Neural progenitor cell (in vitro differentiated cells): ENCODE results near the gene NUAK1. TPM values are rescaled to one million over a fixed set of nuclear protein-coding genes. Genes with fewer than 3 reads are reported as not detected.
A peak's percentile ranks its signal among the peaks of the same experiment; 100 is the strongest.

Experiments
- DNase-seq: peaks from one replicate; pipeline ENCODE4 v3.0.0-alpha.2; 2016; ENCODE audit warnings: low spot score
- H2AFZ ChIP-seq: fragments of 200-600 bp; sonication (generic); replicated peaks from 2 replicates; pipeline ENCODE4 v1.6.1; 2016; ENCODE audit warnings: antibody characterized with exemption
- H3F3A ChIP-seq: fragments of 200-600 bp; sonication (generic); 2 replicates; pipeline ENCODE4 v1.6.1; 2016; ENCODE audit warnings: antibody characterized with exemption, low read depth
- H3K27ac ChIP-seq: fragments of 200-600 bp; sonication (generic); 2 replicates; pipeline ENCODE4 v1.5.1; 2016; ENCODE audit warnings: mild to moderate bottlenecking
- H3K27me3 ChIP-seq: fragments of 200-600 bp; sonication (generic); 2 replicates; pipeline ENCODE4 v1.6.1; 2016; ENCODE audit warnings: mild to moderate bottlenecking, moderate library complexity
- H3K36me3 ChIP-seq: fragments of 200-600 bp; sonication (generic); 2 replicates; pipeline ENCODE4 v1.5.1; 2016
- H3K4me1 ChIP-seq: fragments of 200-600 bp; sonication (generic); 2 replicates; pipeline ENCODE4 v1.6.1; 2016; ENCODE audit warnings: mixed run types
- H3K4me2 ChIP-seq: fragments of 200-600 bp; sonication (generic); 2 replicates; pipeline ENCODE4 v1.6.1; 2016
- H3K4me3 ChIP-seq: fragments of 200-600 bp; sonication (generic); 2 replicates; pipeline ENCODE4 v1.5.1; 2016
- H3K79me2 ChIP-seq: fragments of 200-600 bp; sonication (generic); 2 replicates; pipeline ENCODE4 v1.6.1; 2016; ENCODE audit warnings: low read depth
- H3K9ac ChIP-seq: fragments of 200-600 bp; sonication (generic); 2 replicates; pipeline ENCODE4 v1.6.1; 2016
- H3K9me3 ChIP-seq: fragments of 200-600 bp; sonication (generic); 2 replicates; pipeline ENCODE4 v1.5.1; 2016; ENCODE audit warnings: low read depth
- H4K20me1 ChIP-seq: fragments of 200-600 bp; sonication (generic); 2 replicates; pipeline ENCODE4 v1.6.1; 2016; ENCODE audit warnings: low read depth
- H3K27ac Mint-ChIP-seq: 3 replicates; pipeline ENCODE4 v1.8.0; 2021; ENCODE audit warnings: mixed read lengths
- H3K27me3 Mint-ChIP-seq: 2 replicates; pipeline ENCODE4 v1.8.0; 2022; ENCODE audit warnings: low read depth, mild to moderate bottlenecking, inconsistent platforms, moderate library complexity, mixed read lengths; ENCODE audit not compliant: insufficient read depth
- H3K36me3 Mint-ChIP-seq: 3 replicates; pipeline ENCODE4 v1.8.0; 2021; ENCODE audit warnings: mixed read lengths
- H3K4me1 Mint-ChIP-seq: 3 replicates; pipeline ENCODE4 v1.8.0; 2021; ENCODE audit warnings: mixed read lengths
- H3K4me3 Mint-ChIP-seq: 3 replicates; pipeline ENCODE4 v1.8.0; 2021; ENCODE audit warnings: mild to moderate bottlenecking, moderate library complexity, mixed read lengths
- H3K9me3 Mint-ChIP-seq: 3 replicates; pipeline ENCODE4 v1.8.0; 2020; ENCODE audit warnings: mixed read lengths
- CTCF ChIP-seq: fragments of 200-600 bp; sonication (generic); IDR thresholded peaks from 2 replicates; pipeline ENCODE4 v1.5.1; 2017; ENCODE audit warnings: antibody characterized with exemption, mild to moderate bottlenecking
- EZH2 ChIP-seq: fragments of 200-600 bp; sonication (generic); IDR thresholded peaks from 2 replicates; pipeline ENCODE4 v1.6.1; 2017; ENCODE audit warnings: antibody characterized with exemption, mild to moderate bottlenecking, moderate library complexity
- EZH2phosphoT487 ChIP-seq: fragments of 200-600 bp; sonication (generic); IDR thresholded peaks from 2 replicates; pipeline ENCODE4 v1.6.1; 2017; ENCODE audit warnings: antibody characterized with exemption
- total RNA-seq: library from RNA; depleted of rRNA; stranded (reverse); fragments of >200 nt; gene quantifications from 2 replicates; pipeline ENCODE4 v1.2.3, GENCODE V29; 2015; ENCODE audit warnings: low replicate concordance

Gene NUAK1
- total RNA-seq, 1 donor from 2014 or later, result 18.8 TPM

- H3K27ac Mint-ChIP-seq, result peak overlapping the region; percentile 69
- H3K9ac ChIP-seq, result no peak overlapping the region
- peaks cover 7% of the 10 kb centered on the region for H3K27me3 Mint-ChIP-seq
These were observed 57.1 kb downstream of the NUAK1 start for GRCh38 chr12:106081606-106082005.

GRCh38 chr12:106080791-106081170, 58.0 kb downstream of the NUAK1 start:
- Histone ChIP-seq H3K4me2 (peak overlapping the region; percentile 15), H3K79me2 (no peaks in the 10 kb centered on the region), H4K20me1 (peaks cover 28% of the 10 kb centered on the region), H3K9me3 (no peaks in the 10 kb centered on the region), H3F3A (peaks cover 17% of the 10 kb centered on the region), H3K4me3 (no peak overlapping the region), H3K9ac (no peak overlapping the region), H3K27ac (no peak overlapping the region), H3K4me1 (peaks cover 32% of the 10 kb centered on the region), H2AFZ (no peak overlapping the region), H3K27me3 (no peaks in the 10 kb centered on the region), H3K36me3 (no peaks in the 10 kb centered on the region)
- peaks cover 52% of the 10 kb centered on the region for H3K36me3 Mint-ChIP-seq
- DNase-seq, result no peak
- peaks cover 7% of the 10 kb centered on the region for H3K27me3 Mint-ChIP-seq
- H3K9me3 Mint-ChIP-seq, result peaks cover 2% of the 10 kb centered on the region
- no peak for TF ChIP-seq EZH2phosphoT487
- no peak for TF ChIP-seq EZH2
- no peak for TF ChIP-seq CTCF
- peak overlapping the region; percentile 30 for H3K4me3 Mint-ChIP-seq
- peak overlapping the region; percentile 87 for H3K27ac Mint-ChIP-seq
- peaks cover 95% of the 10 kb centered on the region for H3K4me1 Mint-ChIP-seq

More at GRCh38 chr12:106081606-106082005, 57.1 kb downstream of the NUAK1 start:
- no peak overlapping the region for H3K4me2 ChIP-seq
- no peak overlapping the region for H2AFZ ChIP-seq
- TF ChIP-seq CTCF, result no peak
- no peak for TF ChIP-seq EZH2phosphoT487
- no peak for TF ChIP-seq EZH2
- DNase-seq, result no peak
- peaks cover 17% of the 10 kb centered on the region for H3F3A ChIP-seq
- H3K4me1 ChIP-seq, result peaks cover 32% of the 10 kb centered on the region
- no peaks in the 10 kb centered on the region for H3K79me2 ChIP-seq
- H4K20me1 ChIP-seq, result peaks cover 28% of the 10 kb centered on the region
- H3K9me3 Mint-ChIP-seq, result peaks cover 2% of the 10 kb centered on the region
- no peaks in the 10 kb centered on the region for H3K9me3 ChIP-seq
- no peak overlapping the region for H3K4me3 ChIP-seq
- peaks cover 54% of the 10 kb centered on the region for H3K36me3 Mint-ChIP-seq
- H3K36me3 ChIP-seq, result no peaks in the 10 kb centered on the region
- peaks cover 91% of the 10 kb centered on the region for H3K4me1 Mint-ChIP-seq
- no peak overlapping the region for H3K27ac ChIP-seq
- H3K4me3 Mint-ChIP-seq, result no peak overlapping the region
- no peaks in the 10 kb centered on the region for H3K27me3 ChIP-seq

GRCh38 chr12:106080041-106080790, 58.5 kb downstream of the NUAK1 start:
- TF ChIP-seq EZH2, result no peak
- TF ChIP-seq CTCF, result no peak
- no peak for TF ChIP-seq EZH2phosphoT487
- H3K4me1 Mint-ChIP-seq, result peaks cover 96% of the 10 kb centered on the region
- H3K27ac Mint-ChIP-seq, result peak overlapping the region; percentile 87
- H3K9me3 ChIP-seq, result no peaks in the 10 kb centered on the region
- H4K20me1 ChIP-seq, result peaks cover 26% of the 10 kb centered on the region
- peaks cover 2% of the 10 kb centered on the region for H3K9me3 Mint-ChIP-seq
- H3K27me3 Mint-ChIP-seq, result peaks cover 7% of the 10 kb centered on the region
- DNase-seq, result peak; percentile 77
- no peaks in the 10 kb centered on the region for H3K27me3 ChIP-seq
- peaks cover 53% of the 10 kb centered on the region for H3K36me3 Mint-ChIP-seq
- H3K4me2 ChIP-seq, result peak overlapping the region; percentile 15
- H3K4me1 ChIP-seq, result peaks cover 32% of the 10 kb centered on the region
- no peak overlapping the region for H3K27ac ChIP-seq
- H3K4me3 ChIP-seq, result no peak overlapping the region
- H3K79me2 ChIP-seq, result no peaks in the 10 kb centered on the region
- no peaks in the 10 kb centered on the region for H3K36me3 ChIP-seq
- no peak overlapping the region for H3K9ac ChIP-seq
- H3K4me3 Mint-ChIP-seq, result peak overlapping the region; percentile 30
- H2AFZ ChIP-seq, result no peak overlapping the region
- H3F3A ChIP-seq, result peaks cover 17% of the 10 kb centered on the region
